ENCODE measurements around the gene UBE2Z.
"Not testable (repeated sequence)": the region's sequence is repeated elsewhere in the genome, so short reads cannot be mapped to it uniquely, and the experiment has no call there.

The UBE2Z gene

DNA sequence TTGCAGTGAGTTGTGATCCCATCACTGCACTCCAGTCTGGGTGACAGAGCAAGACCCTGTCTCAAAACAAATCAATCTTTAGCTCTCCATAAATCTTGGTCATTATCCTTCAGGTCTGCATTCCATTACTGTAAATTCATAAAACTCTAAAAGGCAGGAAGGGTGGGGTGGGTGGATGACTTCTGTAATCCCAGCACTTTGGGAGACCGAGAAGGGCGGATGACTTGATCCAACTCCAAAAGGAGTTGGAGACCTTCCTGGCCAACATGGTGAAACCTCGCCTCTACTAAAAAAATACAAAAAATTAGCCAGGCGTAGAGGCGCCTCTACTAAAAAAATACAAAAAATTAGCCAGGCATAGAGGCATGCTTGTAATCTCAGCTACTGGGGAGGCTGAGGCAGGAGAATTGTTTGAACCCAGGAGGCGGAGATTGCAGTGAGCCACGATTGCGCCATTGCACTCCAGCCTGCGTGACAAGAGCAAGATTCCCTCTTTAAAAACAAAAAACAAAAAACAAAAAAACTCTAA is 2.2 kb upstream of the UBE2Z start:
- DNase-seq, result no peak

DNA sequence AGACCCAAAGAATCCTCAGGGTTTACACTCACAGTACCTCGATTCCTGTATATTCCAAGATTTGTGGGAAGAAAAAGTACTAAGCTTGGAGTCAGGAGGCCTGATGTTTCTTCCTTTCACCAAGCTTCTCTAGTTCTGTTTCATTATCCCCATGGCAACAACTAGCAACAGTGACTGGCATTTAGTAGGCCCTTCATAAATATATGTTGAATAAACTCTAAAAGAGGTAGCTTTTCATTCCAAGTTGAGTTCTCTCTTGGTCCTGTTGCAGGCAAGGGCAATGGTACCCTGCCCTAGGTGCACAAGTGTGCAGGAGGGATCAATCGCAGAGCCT is 527 bp upstream of the UBE2Z start:
- DNase-seq, result no peak

DNA sequence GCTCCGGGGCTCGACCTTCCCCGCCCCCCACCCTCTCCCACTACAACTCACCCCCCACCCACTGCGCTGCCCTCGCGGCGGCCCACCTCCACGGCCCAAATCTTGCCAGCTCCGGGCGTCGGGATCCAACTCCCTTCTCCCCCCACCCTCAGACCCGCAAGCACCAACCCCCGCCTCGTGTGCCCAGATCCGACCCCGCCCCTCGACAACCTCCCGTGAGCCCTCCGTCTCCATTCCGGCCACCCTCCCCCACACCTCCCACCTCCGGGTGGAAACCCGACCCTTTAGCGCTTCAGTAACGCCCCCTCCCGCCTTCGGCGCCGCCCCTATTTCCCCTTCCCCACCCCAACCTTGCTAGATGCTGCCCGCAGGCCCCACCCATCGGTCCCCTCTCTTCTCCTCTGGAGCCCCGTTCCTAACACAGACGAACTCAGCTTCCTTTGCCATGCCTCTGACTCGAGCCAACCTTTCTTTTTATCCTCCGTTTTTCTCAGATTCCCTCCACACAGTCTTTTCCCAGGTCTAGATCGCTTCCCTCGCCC is 717 bp downstream of the UBE2Z start:
- DNase-seq, result peak; percentile 93

DNA sequence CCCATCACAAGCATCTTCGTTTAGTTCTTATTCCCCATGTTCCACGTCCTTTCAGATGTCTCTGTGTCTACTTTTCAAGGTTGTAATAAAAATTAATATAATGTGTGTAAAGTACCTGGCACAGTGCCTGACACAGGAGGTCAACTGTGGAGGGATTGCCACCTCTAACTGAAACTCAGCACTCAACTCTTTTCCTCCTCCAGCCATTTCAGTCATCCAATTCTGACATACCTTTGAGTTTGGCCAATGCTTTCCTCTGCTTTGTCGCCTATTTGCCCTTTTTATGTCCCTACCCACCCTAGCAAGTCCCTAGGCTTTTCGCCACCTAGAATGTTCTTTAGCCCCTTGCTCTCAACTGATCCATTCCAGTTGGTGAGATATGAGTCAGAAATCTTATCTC is 1.6 kb downstream of the UBE2Z start:
- no peak for DNase-seq

DNA sequence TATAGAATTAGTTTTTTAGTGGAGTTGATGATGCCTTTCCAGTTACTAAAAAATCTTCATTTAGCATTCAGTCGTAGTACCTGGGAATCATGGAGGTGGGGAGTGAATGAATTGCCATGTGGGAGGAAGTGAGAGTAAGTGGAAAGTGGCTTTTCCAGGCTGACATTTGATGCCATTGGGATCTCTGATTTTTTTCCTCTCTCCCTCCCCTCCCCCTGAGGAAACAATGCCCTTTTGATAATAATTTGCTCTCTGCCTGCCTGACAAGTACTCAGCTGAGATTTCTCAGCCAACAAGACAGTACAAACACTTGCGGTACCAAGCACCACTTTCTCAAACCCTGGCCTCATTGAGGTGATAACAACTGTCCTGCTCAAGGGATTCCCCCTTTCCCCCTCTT is 2.2 kb downstream of the UBE2Z start:
- DNase-seq, result no peak

DNA sequence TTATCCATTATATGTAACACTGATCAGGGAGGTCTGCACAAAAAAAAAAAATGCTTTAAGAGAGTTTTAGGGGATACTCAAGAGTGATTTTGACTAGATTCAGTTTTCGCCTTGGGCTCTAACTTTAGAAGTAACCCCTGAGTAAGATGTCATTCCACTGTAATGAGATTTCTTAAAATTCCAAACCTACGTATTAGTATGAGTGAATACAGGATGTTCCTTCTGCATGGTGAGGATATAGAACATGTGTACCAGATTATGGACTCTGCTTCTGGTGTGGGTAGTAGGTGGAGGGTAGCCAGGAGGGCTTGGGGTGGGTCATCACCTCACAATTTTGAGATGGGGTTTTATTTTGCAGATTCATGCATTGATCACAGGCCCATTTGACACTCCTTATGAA is 4.3 kb downstream of the UBE2Z start:
- DNase-seq, result no peak

DNA sequence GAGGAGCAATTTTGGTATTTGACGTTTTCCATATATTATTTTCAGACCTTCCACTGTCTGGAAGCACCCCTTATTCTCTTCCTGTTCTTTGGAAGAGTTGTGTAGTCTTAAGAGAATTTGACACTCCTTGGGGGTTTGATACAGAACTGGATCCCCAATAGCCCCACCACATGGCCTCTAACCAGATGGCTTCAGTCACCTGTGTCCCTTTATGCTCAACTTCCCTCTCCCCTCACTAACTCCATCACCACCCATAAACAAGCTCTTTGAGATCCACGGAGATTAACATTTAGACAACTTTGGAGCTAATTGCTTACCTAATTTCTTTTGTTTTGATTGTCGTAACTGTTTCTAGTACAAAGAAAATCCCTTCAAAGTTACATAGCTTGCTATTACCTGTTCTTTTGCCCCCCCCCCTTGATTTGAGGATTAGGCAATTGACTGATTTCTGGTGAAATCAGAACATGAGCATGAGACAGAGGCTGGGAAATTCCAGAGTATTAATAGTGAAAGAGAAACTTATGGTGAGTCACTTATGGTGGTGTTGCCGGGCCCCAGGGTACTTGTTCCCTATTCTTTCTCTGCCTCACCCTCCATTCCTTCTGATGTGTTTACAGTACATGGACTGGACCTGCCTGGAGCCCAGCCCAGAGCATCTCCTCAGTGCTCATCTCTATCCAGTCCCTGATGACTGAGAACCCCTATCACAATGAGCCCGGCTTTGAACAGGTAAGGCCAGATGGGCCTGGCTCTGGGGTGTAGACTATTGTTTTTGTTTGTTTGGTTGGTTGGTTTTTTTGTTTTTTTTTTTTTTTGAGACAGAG is 7.5 kb downstream of the UBE2Z start:
- DNase-seq, result peak; percentile 63

DNA sequence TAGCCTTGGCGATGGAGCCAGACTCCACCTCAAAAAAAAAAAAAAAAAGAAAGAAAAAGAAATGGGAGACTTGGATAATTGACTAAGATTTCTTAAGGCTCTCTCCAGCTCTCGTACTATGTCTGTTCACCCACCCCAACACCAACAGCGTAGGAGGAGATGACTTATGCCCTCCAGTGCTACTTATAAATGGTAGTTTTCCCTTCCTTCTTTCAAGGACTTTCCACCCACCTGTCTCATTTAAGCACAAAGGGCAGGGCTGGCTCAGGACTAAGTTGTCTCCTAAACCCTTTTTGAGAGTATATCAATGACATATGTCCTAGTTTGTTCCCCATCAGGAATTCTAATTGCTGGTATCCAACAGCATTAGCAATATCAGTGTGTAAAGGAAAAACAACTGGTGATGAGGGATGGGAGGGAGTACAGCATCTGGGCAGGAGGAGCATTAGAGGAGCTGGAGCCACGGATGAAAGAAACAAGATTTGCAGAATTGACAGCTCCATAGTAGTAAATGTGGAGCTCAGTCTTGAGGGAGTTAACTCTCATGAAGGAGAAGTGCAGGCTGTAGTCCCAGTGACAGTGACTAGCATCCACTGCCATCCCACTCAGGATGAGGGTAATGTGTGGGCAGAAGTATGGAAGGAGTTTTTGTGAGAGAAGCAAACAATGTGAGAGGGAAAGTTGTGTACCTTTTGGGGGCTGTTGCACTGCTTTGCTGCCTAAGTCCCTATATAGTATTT is 17.2 kb downstream of the UBE2Z start:
- DNase-seq, result no peak

DNA sequence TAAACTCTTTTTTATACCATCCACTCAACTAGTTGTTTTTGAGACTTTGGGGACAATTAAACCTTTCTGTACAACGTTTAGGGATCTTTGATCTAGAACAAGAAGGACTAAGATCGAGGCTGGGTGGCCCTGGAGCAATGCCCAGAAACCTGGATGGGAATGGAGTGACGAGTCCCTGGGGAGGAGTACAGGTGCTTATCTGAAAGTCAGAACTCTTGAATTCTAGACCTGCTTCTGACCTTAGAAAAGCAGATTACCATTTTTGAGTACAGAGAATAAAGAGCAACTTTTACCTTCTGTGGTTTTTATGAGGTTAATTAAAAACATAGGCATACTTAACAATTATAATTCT is 17.8 kb downstream of the UBE2Z start:
- DNase-seq, result no peak

DNA sequence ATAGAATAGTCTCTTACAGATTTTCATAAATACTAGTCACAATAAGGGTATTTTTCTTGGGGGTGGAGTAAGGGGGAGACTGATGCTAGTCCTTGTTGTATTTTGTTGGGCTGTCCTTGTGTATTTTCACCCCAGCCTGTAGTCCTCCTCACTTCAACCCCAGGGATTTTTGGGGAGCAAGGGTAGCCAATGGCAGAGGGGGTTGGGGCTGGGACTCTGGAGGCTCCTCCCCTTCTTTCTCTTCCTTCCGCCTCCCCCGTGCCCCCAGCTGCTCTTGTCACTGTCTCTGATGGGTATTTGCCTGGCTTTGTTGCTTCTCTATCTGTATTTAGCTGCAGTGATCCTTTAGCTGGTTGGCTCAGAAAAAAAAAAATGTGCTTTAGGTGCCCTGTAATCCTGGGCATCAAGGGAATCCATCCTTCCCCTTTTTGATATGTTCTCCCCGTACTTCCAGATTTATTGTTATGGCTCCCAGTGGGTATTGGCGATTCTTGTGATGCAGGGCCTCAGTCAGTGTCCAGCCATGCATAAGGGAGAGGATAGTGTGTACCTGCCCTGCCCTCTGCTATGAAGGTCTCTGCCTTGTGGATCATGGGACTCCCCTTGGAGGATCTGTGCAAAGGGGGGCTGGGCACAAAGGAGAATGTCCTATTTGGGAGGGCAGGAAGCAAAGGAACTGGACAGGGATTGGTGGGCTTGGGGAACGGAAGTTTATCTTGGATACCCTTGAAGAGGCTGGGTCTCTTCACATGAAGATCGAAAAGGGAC is 20.0 kb downstream of the UBE2Z start:
- DNase-seq, result no peak

DNA sequence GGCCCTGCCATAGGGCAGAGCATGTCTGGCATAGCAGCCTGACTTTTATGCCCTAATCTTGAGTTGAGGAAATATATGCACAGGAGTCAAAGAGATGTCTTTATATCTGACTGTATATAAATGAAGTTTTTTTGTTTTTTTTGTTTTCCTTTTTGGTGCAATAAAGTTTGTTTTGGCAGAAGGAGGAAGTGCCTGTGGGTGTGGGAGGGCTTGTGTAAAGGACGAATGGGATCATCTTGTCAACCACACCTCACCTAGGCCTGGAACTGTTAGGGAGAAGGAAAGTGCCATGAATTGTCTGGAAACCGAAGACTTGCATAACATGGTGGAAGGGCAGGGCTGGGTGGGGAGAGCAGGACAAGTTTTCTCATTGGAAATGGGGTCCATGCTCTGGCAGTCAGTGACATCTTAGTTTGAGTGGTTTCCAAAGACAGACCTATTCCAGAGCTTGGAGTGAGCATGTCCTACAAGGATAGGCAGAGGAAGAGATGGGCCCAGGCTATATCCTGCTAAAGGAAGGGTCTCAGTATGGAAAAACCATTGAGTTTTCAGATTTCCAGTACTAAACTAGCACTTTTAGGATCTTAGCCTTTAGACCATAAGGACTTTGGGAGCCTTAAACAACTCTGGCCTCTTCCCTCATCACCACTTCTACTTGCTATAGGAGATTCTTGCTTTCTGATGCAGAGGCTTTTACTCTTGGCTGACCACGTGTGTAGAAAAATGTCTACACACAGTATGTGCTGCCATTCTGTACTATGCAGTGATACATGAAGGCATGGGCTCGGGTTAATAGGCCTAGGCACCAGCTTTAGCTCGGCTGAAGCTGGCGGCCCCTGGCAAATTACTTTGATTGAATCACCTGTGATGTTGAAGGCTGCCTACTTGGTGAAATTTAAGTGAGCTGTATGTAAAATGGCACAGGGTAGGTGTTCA is 20.9 kb downstream of the UBE2Z start:
- DNase-seq, result no peak

DNA sequence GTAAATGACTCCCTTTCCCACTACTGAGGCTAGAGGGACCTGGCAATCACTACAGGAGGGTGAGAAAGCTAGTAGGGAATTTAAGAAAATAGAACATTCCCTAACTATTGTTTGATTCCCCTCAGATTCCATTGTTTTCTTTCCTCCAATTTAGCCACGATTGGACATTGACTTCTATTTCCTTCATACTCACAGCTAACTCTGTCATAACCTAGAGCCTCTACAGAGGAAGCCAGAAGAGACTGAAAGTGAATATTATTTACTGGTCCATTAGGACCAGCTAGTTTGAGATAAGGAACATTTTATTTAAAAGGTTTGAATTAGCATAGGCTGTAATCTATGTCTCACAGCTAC is 21.6 kb downstream of the UBE2Z start:
- no peak for DNase-seq

DNA sequence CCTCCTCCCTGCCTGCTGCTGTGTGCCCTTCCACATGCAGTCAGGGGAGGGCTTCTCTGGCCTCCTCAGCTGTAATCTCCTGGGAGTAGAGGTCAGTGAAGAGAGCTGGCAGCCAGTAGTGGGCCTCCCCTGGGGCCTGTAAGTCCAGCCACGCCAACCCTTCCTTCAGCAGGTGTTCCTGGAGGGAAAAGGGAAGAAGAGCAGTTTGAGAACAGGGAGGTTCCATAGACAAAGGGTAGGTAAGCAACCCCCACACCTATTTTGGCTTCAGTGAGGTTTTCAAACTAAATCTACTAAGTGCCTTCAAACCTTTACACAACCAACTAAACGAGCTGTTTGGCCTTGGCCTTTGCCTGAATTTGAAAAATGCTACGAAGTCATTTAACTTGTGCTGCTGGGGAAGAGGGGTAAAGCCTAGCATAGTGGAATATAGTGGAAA is 22.2 kb downstream of the UBE2Z start:
- DNase-seq, result no peak

DNA sequence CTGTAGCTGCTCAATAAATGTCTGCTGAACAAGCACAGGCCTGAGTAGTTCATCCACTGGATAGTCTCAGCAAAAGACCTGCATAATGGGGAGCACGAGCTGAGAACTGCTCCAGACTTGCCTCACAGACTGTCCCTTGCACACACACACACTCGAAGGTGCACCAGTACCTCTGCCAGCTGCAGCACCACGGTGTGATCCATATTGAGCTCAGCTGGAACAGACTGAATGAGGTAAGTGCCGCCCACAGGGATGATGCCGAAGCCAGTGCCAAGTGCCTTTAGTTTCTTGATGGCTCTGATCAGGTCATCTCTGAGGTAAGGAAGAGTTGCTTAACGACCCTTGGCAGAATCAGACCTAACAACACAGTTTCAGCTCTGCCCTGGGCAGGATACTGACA is 24.8 kb downstream of the UBE2Z start:
- DNase-seq, result no peak

DNA sequence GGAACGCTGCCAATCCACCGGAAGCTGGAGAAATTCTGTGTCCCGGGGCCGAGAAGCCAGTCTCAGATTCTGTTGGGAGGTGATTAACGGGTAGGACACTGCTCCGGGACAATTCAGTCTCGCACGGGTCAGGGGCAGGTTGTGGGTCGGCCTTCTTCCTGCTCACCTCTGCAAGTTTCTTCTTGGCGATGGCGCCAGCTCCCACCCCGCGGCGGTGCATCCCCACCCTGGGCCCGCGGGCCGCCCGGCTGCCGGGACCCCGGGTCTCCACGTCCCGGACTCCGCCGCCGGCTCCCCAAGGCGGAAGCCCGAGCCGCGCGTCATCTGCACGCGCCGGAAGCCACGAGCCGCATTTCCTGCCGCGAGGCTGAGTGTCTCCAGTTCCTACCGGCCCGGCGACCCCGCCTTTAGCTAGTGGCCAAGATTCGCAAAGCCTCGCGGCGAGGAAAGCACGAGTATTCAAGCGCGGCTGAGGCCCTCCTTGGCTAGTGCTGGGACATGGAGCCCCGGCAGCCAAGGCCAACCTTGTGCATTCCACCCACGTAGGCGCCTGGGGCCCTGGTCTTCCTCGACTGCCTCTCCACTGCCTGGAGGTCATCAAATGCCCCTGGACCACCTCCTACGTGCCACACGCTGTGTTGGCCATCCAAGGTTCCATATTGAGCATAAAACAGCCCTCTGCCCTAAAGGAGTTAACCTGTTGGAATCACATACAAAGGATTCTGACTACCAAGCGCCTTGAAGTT is 36.5 kb downstream of the UBE2Z start, which contains the start of gene SNF8:
Gene SNF8, minus strand, starts transcription at position 328 of the 746 bp plus-strand sequence. Its CDS starts 108 bp downstream, at position 220.
- DNase-seq, result peak; percentile 91

DNA sequence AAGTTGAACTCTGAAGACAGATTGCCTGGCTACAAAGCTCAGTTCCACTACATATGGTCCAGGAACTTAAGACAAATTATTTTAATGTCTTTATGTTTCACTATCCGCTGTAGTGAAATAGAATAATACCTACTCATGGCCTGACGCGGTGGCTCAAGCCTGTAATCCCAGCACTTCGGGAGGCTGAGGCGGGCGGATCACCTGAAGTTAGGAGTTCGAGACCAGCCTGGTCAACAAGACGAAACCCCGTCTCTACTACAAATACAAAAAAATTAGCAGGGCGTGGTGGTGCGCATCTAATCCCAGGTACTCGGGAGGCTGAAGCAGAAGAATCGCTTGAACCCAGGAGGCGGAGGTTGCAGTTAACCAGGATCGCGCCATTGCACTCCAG is 37.0 kb downstream of the UBE2Z start:
- not testable (repeated sequence) for DNase-seq

DNA sequence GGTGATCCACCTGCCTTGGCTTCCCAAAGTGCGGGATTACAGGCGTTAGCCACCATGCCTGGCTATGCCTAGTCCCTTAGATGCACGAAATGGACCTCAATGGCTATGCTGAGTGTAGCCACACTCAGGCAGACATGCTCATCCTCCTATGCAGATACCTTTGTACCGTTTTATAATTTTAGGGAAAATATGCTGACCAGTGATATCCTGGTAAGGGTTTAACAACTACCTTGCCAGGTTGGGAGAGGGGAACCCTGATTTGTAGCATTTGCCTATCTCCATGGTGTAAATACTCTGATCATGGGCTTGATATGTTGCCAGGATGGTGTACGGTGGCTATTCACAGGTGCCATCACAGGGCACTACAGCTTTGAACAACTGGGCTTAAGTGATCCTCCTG is 43.4 kb downstream of the UBE2Z start:
- DNase-seq, result no peak

DNA sequence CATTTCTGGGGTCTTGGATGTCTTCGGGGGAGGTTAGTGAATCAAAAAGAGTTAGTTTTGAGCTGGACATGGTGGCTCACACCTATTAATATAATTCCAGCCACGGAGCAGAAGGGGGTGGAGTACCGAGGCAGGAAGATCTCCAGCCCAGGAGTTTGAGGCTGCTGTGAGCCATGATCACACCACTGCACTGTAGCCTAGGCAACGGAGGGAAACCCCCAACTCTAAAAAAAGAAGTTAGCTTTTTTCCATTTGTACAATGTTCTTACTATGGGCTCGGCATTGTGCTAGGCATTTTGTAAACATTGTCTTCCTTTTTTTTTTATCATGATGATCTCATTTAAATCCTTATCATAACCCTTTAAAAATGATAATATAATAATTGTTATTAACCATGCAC is 44.7 kb downstream of the UBE2Z start:
- DNase-seq, result no peak

DNA sequence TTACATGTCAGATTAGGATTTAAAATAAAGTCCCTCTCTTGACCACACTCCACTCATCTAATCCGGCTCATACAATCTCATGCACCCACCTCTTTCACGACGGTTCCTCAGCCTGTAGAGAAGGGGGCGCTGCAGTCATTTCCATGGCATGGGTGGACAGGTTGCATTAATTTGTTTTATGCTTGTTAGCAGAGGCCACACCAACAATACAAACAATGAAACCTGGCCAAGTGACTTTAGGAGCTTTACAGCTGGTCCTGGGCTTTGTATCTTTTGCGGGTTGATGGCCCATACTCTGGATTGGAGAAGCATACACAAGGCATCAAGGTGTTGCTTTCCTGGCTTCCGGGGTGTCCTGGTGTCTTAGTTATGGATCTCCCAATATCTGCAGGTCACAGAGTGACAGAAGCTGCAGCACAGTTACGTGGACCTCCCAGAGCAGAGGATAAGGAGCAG is 46.1 kb downstream of the UBE2Z start:
- no peak for DNase-seq

DNA sequence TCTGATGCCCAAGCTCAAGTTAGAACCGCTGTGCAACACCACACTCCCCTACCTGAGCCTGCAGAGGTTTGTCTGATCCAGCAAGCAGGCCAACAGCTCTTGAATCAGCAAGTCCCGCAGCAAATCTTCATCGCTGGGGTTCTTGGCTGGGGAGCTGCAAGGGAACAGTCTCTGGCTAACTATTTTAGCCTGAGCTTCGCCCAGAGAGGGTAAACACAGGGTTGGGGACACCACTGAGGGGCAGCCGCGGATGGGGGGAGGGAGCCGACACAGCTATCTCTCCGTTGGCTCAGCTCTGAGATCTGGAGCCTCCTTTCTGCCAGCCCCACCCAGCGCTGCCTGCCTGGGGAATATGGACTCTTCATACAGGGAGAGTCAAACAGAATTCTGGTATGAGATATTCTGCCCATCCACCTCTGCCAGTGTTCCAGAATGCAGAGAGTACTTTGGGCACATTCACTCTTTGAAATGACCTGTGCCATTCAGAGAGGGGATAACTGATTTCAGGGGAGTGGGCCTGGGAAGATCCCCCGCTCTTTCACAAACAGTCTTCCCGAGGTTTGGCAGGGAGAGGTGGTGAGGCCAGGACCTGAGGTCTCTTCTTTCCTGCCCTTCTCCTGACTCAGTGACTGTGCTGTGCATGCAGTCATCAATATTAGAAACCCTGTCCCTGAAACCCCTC is 52.8 kb downstream of the UBE2Z start:
- DNase-seq, result no peak

Data from CD4-positive, alpha-beta T cell treated with Interleukin-17A for 1 hour (primary cell).